SK-N-SH (cell line): ENCODE results near the gene MAP3K4. TPM values are rescaled to one million over a fixed set of nuclear protein-coding genes. Genes with fewer than 3 reads are reported as not detected.

Source experiments
- CTCF ChIA-PET: fragments of 300-600, 350-600 bp; formaldehyde crosslinking; extraction: SDS; loops from one replicate; lab custom pipeline; 2021; lab: Yijun Ruan, JAX
- POLR2A ChIA-PET: fragments of 350-600 bp; sonication (Branson Sonifier 250); formaldehyde crosslinking; extraction: SDS; loops from one replicate; lab custom pipeline; 2020; ENCODE audit warnings: antibody characterized with exemption, inconsistent platforms; lab: Yijun Ruan, JAX
- DNase-seq: peaks from one replicate; pipeline ENCODE4 v3.0.0; 2012
- H2AFZ ChIP-seq: fragments of 200-600 bp; sonication (generic); 2 replicates; pipeline ENCODE4 v1.8.1; 2016; ENCODE audit warnings: antibody characterized with exemption, mild to moderate bottlenecking, low read depth
- H3F3A ChIP-seq: fragments of 200-600 bp; sonication (generic); replicated peaks from 2 replicates; pipeline ENCODE3; 2016; ENCODE audit warnings: antibody characterized with exemption, mild to moderate bottlenecking; ENCODE audit not compliant: insufficient read depth
- H3K27ac ChIP-seq, 2 experiments: fragments of 200-500 bp in 1 of 2; fragments of 200-600 bp in 1 of 2; sonication (Bioruptor generic) in 1 of 2; sonication (generic), shearing (Covaris generic) in 1 of 2; 2 replicates each; pipeline versions ENCODE4 v1.5.1 to v1.6.1; 2014 to 2016; ENCODE audit warnings: low read depth in 2 of 2, inconsistent platforms in 1 of 2, low read length in 1 of 2, mild to moderate bottlenecking in 1 of 2, mixed read lengths in 1 of 2
- H3K27me3 ChIP-seq: fragments of 200-600 bp; sonication (generic), shearing (Covaris generic); 2 replicates; pipeline ENCODE4 v1.6.1; 2016; ENCODE audit warnings: mixed run types; ENCODE audit not compliant: insufficient read depth
- H3K36me3 ChIP-seq, 2 experiments: fragments of 200-500 bp in 1 of 2; fragments of 200-600 bp in 1 of 2; sonication (Bioruptor generic) in 1 of 2; sonication (generic) in 1 of 2; replicated peaks in 1 of 2; 2 replicates each; pipeline versions ENCODE3 to v1.5.1; 2014 to 2016; ENCODE audit warnings: low read length in 1 of 2, mild to moderate bottlenecking in 1 of 2; ENCODE audit not compliant: insufficient read depth in 2 of 2, control insufficient read depth in 1 of 2
- H3K4me1 ChIP-seq, 2 experiments: fragments of 200-500 bp in 1 of 2; fragments of 200-600 bp in 1 of 2; sonication (Bioruptor generic) in 1 of 2; sonication (generic), shearing (Covaris generic) in 1 of 2; 2 replicates each; pipeline versions ENCODE4 v1.5.1 to v1.6.1; 2014 to 2016; ENCODE audit warnings: low read depth in 1 of 2, low read length in 1 of 2, mixed run types in 1 of 2; ENCODE audit not compliant: insufficient read depth in 2 of 2, control insufficient read depth in 1 of 2
- H3K4me2 ChIP-seq: fragments of 200-600 bp; sonication (generic), shearing (Covaris generic); 2 replicates; pipeline ENCODE4 v1.6.1; 2017; ENCODE audit warnings: mixed run types
- H3K4me3 ChIP-seq, 2 experiments: fragments of 200-500 bp in 1 of 2; fragments of 200-600 bp in 1 of 2; sonication (Bioruptor generic) in 1 of 2; sonication (generic), shearing (Covaris generic) in 1 of 2; 2 replicates each; pipeline versions ENCODE4 v1.5.1 to v1.8.1; 2014 to 2016; ENCODE audit warnings: low read depth in 2 of 2, inconsistent platforms in 1 of 2, low read length in 1 of 2, mild to moderate bottlenecking in 1 of 2, mixed read lengths in 1 of 2, moderate library complexity in 1 of 2
- H3K79me2 ChIP-seq: fragments of 200-600 bp; sonication (generic); 2 replicates; pipeline ENCODE4 v1.8.1; 2017; ENCODE audit warnings: mild to moderate bottlenecking; ENCODE audit not compliant: insufficient read depth
- H3K9ac ChIP-seq: fragments of 200-600 bp; sonication (generic); 2 replicates; pipeline ENCODE4 v1.6.1; 2017; ENCODE audit warnings: mixed run types
- H3K9me2 ChIP-seq: fragments of 200-600 bp; sonication (generic); 2 replicates; pipeline ENCODE4 v1.6.1; 2017; ENCODE audit warnings: mixed run types
- H3K9me3 ChIP-seq: fragments of 200-600 bp; sonication (generic); 2 replicates; pipeline ENCODE4 v1.6.1; 2017; ENCODE audit warnings: mixed run types, mild to moderate bottlenecking, moderate library complexity
- H4K20me1 ChIP-seq: fragments of 200-600 bp; sonication (generic); 2 replicates; pipeline ENCODE4 v1.6.1; 2017; ENCODE audit warnings: mild to moderate bottlenecking, mixed run types; ENCODE audit not compliant: insufficient read depth
- EZH2phosphoT487 ChIP-seq: fragments of 200-600 bp; sonication (generic); IDR thresholded peaks from 2 replicates; pipeline ENCODE4 v1.6.1; 2017; ENCODE audit warnings: low read depth, mixed run types, mild to moderate bottlenecking, antibody characterized with exemption, moderate library complexity, borderline replicate concordance
- FOSL2 ChIP-seq: IDR thresholded peaks from 2 replicates; pipeline ENCODE4 v1.4.0; 2012; ENCODE audit warnings: low read depth, mild to moderate bottlenecking, moderate library complexity, borderline replicate concordance
- FOXJ3 ChIP-seq: sonication (generic); formaldehyde crosslinking; IDR thresholded peaks from 2 replicates; pipeline ENCODE4 v1.5.1; 2020; ENCODE audit warnings: mild to moderate bottlenecking, missing genetic modification reagents
- GABPA ChIP-seq: IDR thresholded peaks from 2 replicates; pipeline ENCODE4 v1.4.0; 2012; ENCODE audit warnings: low read depth, mild to moderate bottlenecking
- GATA2 ChIP-seq: sonication (generic); formaldehyde crosslinking; IDR thresholded peaks from 2 replicates; pipeline ENCODE4 v1.5.0; 2020; ENCODE audit warnings: mild to moderate bottlenecking, missing genetic modification reagents
- MEF2A ChIP-seq: IDR thresholded peaks from 2 replicates; pipeline ENCODE4 v1.4.0; 2012; ENCODE audit warnings: low read depth, borderline replicate concordance
- MXI1 ChIP-seq: IDR thresholded peaks from 2 replicates; pipeline ENCODE4 v1.6.1; 2012; ENCODE audit warnings: mild to moderate bottlenecking, low read depth, low read length, improper control_type of control experiment
- NFIC ChIP-seq: IDR thresholded peaks from 2 replicates; pipeline ENCODE4 v1.4.0; 2012; ENCODE audit warnings: borderline replicate concordance
- RAD21 ChIP-seq: IDR thresholded peaks from 2 replicates; pipeline ENCODE4 v1.6.1; 2012; ENCODE audit warnings: mild to moderate bottlenecking, low read length
- RCOR1 ChIP-seq: fragments of 150-350 bp; IDR thresholded peaks from 2 replicates; pipeline ENCODE4 v1.6.1; 2017; ENCODE audit warnings: antibody characterized with exemption, low read length
- REST ChIP-seq: IDR thresholded peaks from 2 replicates; pipeline ENCODE4 v1.6.1; 2012; ENCODE audit warnings: mild to moderate bottlenecking, low read depth, low read length, moderate library complexity
- RXRA ChIP-seq: IDR thresholded peaks from 2 replicates; pipeline ENCODE4 v1.4.0; 2012; ENCODE audit warnings: low read depth, mild to moderate bottlenecking, borderline replicate concordance
- SIN3A ChIP-seq: IDR thresholded peaks from 2 replicates; pipeline ENCODE4 v1.6.1; 2012; ENCODE audit warnings: low read depth, mild to moderate bottlenecking, low read length, moderate library complexity, borderline replicate concordance
- TAF1 ChIP-seq: IDR thresholded peaks from 2 replicates; pipeline ENCODE4 v1.6.1; 2012; ENCODE audit warnings: low read depth, mild to moderate bottlenecking, low read length, moderate library complexity, borderline replicate concordance
- TCF12 ChIP-seq: IDR thresholded peaks from 2 replicates; pipeline ENCODE4 v1.4.0; 2012
- TEAD4 ChIP-seq: IDR thresholded peaks from 2 replicates; pipeline ENCODE4 v1.4.0; 2012; ENCODE audit warnings: mild to moderate bottlenecking, borderline replicate concordance; ENCODE audit not compliant: insufficient read depth
- WGBS: methylation state at CpG from one replicate; pipeline ENCODE4 v1.1.6; 2017; ENCODE audit warnings: low lambda C conversion rate; 5-methylcytosine and 5-hydroxymethylcytosine counted together
- polyA plus RNA-seq, 3 experiments: library from polyadenylated mRNA; depleted of rRNA; stranded (reverse); fragments of >200 nt; gene quantifications; 2 replicates each; pipeline ENCODE4 v1.2.3, GENCODE V29; 2012
- TF ChIP-seq, protein P1 (sequence below): fragments of 150-350 bp; IDR thresholded peaks from 2 replicates; pipeline ENCODE4 v1.6.1; 2017; ENCODE audit warnings: antibody characterized with exemption, low read length, low read depth, borderline replicate concordance
- TF ChIP-seq, protein P2 (sequence below): fragments of 200-600 bp; sonication (generic); IDR thresholded peaks from 2 replicates; pipeline ENCODE4 v1.6.1; 2017; ENCODE audit warnings: antibody characterized with exemption, mild to moderate bottlenecking, moderate library complexity

The MAP3K4 gene
- polyA plus RNA-seq, 1 of the 3 experiments (the other 2 are of a cell fraction): 6.8 TPM

GRCh38 chr6:161073930-161074329, 82.4 kb downstream of the MAP3K4 start:
- H3K9me2 ChIP-seq: no peaks in the 10 kb centered on the region
- no peaks in the 10 kb centered on the region for H3F3A ChIP-seq
- H3K79me2 ChIP-seq: no peaks in the 10 kb centered on the region
- no peak overlapping the region for H3K4me2 ChIP-seq
- no peak overlapping the region for H3K9ac ChIP-seq
- POLR2A ChIA-PET: no interaction called here
- H3K36me3 ChIP-seq: peaks cover 7 to 18% of the 10 kb centered on the region in 2 experiments
- DNase-seq: no peak
- no peaks in the 10 kb centered on the region for H3K9me3 ChIP-seq
- peaks cover 0 to 15% of the 10 kb centered on the region in 2 experiments; a peak in 2 of 4 replicates for H3K4me1 ChIP-seq
- no peak overlapping the region for H3K27ac ChIP-seq
- no peak overlapping the region for H3K4me3 ChIP-seq
- no peak overlapping the region for H2AFZ ChIP-seq
- no peak for TF ChIP-seq MEF2A
- TF ChIP-seq TEAD4: no peak
- no peak for TF ChIP-seq MXI1
- no peak for TF ChIP-seq SIN3A
- no peak for TF ChIP-seq TCF12
- TF ChIP-seq RXRA: no peak
- TF ChIP-seq REST: no peak
- no peak for TF ChIP-seq NFIC
- no peak for TF ChIP-seq TAF1
- no peak for TF ChIP-seq GATA2 (CRISPR knock-in tag)
- CTCF ChIA-PET: interaction anchor here (1.0 to 1.8 kb wide), 5 partner anchors 15 to 302 kb away, joined by 3 to 4 read pairs (median 3); no protein-coding TSS in a partner anchor
- H3K27me3 ChIP-seq: no peaks in the 10 kb centered on the region
- H4K20me1 ChIP-seq: no peaks in the 10 kb centered on the region
- 91% methylated on average over 5 of the region's 5 CpGs for WGBS

- no peak overlapping the region for H3K4me2 ChIP-seq
- no peak overlapping the region for H2AFZ ChIP-seq
- H3K36me3 ChIP-seq: peaks cover 7 to 18% of the 10 kb centered on the region in 2 experiments
- ChIA-PET POLR2A (no interaction called here), CTCF (interaction anchor here (1.0 to 1.8 kb wide), 5 partner anchors 15 to 301 kb away, joined by 3 to 4 read pairs (median 3); no protein-coding TSS in a partner anchor)
- no peaks in the 10 kb centered on the region for H3K79me2 ChIP-seq
- H3K4me3 ChIP-seq: no peak overlapping the region
- TF ChIP-seq MXI1 (no peak), TAF1 (no peak), RCOR1 (no peak), EZH2phosphoT487 (no peak), RAD21 (no peak), FOXJ3 (CRISPR knock-in tag) (no peak), FOSL2 (no peak), MEF2A (no peak), TEAD4 (no peak), GABPA (no peak)
- TF ChIP-seq, protein P1, sequence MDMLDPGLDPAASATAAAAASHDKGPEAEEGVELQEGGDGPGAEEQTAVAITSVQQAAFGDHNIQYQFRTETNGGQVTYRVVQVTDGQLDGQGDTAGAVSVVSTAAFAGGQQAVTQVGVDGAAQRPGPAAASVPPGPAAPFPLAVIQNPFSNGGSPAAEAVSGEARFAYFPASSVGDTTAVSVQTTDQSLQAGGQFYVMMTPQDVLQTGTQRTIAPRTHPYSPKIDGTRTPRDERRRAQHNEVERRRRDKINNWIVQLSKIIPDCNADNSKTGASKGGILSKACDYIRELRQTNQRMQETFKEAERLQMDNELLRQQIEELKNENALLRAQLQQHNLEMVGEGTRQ: no peak
- TF ChIP-seq, protein P2, sequence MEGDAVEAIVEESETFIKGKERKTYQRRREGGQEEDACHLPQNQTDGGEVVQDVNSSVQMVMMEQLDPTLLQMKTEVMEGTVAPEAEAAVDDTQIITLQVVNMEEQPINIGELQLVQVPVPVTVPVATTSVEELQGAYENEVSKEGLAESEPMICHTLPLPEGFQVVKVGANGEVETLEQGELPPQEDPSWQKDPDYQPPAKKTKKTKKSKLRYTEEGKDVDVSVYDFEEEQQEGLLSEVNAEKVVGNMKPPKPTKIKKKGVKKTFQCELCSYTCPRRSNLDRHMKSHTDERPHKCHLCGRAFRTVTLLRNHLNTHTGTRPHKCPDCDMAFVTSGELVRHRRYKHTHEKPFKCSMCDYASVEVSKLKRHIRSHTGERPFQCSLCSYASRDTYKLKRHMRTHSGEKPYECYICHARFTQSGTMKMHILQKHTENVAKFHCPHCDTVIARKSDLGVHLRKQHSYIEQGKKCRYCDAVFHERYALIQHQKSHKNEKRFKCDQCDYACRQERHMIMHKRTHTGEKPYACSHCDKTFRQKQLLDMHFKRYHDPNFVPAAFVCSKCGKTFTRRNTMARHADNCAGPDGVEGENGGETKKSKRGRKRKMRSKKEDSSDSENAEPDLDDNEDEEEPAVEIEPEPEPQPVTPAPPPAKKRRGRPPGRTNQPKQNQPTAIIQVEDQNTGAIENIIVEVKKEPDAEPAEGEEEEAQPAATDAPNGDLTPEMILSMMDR: no peak
- H3K27me3 ChIP-seq: no peaks in the 10 kb centered on the region
- no peak for DNase-seq
- no peaks in the 10 kb centered on the region for H3K9me2 ChIP-seq
- H3K9me3 ChIP-seq: no peaks in the 10 kb centered on the region
- H3K4me1 ChIP-seq: peaks cover 0 to 8% of the 10 kb centered on the region in 2 experiments; a peak in 2 of 4 replicates
- H3F3A ChIP-seq: peaks cover 2% of the 10 kb centered on the region
- over 99% methylated on average over 5 of the region's 5 CpGs for whole genome bisulfite sequencing
- H4K20me1 ChIP-seq: no peaks in the 10 kb centered on the region
- no peak overlapping the region for H3K27ac ChIP-seq
- H3K9ac ChIP-seq: no peak overlapping the region
Observed at GRCh38 chr6:161074496-161075121, 83.0 kb downstream of the MAP3K4 start.
